NCI-H1105 (cell line): Measurements from ENCODE around the gene KDM5C.

Source experiments
- DNase-seq: peaks from one replicate; lab custom pipeline; 2025; lab: John Stamatoyannopoulos, UW

KDM5C gene

GRCh38 chrX:53224860-53225797, at the start of gene KDM5C:
Gene KDM5C (minus strand): TSS chrX:53225207. CDS start chrX:53224889, 318 bp downstream.
- DNase-seq: peak; percentile 79

- DNase-seq: no peak
Measured at GRCh38 chrX:53272808-53273337, 47.9 kb upstream of the KDM5C start.

- no peak for DNase-seq
Measured at GRCh38 chrX:53269536-53270107, 44.6 kb upstream of the KDM5C start.

- no peak for DNase-seq
Measured at GRCh38 chrX:53268173-53268572, 43.2 kb upstream of the KDM5C start.

GRCh38 chrX:53266914-53267313, 41.9 kb upstream of the KDM5C start:
- no peak for DNase-seq

- no peak for DNase-seq
Measured at GRCh38 chrX:53265771-53266574, 41.0 kb upstream of the KDM5C start.

GRCh38 chrX:53263597-53264094, 38.6 kb upstream of the KDM5C start:
- DNase-seq: no peak

- DNase-seq: no peak
Measured at GRCh38 chrX:53262918-53263394, 37.9 kb upstream of the KDM5C start.

GRCh38 chrX:53262189-53262917, 37.3 kb upstream of the KDM5C start:
- no peak for DNase-seq

- DNase-seq: no peak
Measured at GRCh38 chrX:53261355-53261972, 36.5 kb upstream of the KDM5C start.

- no peak for DNase-seq
Measured at GRCh38 chrX:53260836-53261235, 35.8 kb upstream of the KDM5C start.

GRCh38 chrX:53257670-53258423, 32.8 kb upstream of the KDM5C start:
- DNase-seq: no peak

- DNase-seq: no peak
Measured at GRCh38 chrX:53257166-53257565, 32.2 kb upstream of the KDM5C start.

- no peak for DNase-seq
Measured at GRCh38 chrX:53256446-53257041, 31.5 kb upstream of the KDM5C start.

GRCh38 chrX:53255738-53256191, 30.8 kb upstream of the KDM5C start:
- no peak for DNase-seq

- DNase-seq: no peak
Measured at GRCh38 chrX:53254570-53255461, 29.8 kb upstream of the KDM5C start.

- DNase-seq: no peak
Measured at GRCh38 chrX:53253293-53254020, 28.4 kb upstream of the KDM5C start.

- no peak for DNase-seq
Measured at GRCh38 chrX:53251307-53251706, 26.3 kb upstream of the KDM5C start.
